ENCODE measurements around the gene STRN4.

STRN4 gene

DNA sequence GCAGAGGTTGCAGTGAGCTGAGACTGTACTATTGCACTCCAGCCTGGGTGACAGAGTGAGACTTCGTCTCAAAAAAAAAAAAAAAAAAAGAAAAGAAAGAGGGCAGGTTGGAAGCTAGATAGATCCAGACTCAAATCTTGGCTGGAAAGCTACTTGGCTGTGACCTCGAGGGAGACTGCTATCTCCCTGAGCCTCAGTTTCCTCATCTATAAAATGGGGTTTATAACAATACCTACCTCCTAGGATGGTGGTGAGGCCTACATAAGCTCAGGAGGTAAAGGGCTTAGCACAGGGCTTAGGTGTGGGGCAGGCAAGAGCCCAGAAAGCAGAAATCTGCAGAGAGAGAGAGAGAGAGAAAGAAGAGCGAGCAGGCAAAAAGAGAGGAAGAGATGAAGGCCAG is 61.1 kb downstream of the STRN4 start:
- no peaks in the 10 kb centered on the region for H3K9me3 ChIP-seq
- H3K27me3 ChIP-seq, result no peaks in the 10 kb centered on the region
- H3K4me3 ChIP-seq (ENCODE audit: low read depth, low read length), result no peak overlapping the region
- TF ChIP-seq, protein P1, sequence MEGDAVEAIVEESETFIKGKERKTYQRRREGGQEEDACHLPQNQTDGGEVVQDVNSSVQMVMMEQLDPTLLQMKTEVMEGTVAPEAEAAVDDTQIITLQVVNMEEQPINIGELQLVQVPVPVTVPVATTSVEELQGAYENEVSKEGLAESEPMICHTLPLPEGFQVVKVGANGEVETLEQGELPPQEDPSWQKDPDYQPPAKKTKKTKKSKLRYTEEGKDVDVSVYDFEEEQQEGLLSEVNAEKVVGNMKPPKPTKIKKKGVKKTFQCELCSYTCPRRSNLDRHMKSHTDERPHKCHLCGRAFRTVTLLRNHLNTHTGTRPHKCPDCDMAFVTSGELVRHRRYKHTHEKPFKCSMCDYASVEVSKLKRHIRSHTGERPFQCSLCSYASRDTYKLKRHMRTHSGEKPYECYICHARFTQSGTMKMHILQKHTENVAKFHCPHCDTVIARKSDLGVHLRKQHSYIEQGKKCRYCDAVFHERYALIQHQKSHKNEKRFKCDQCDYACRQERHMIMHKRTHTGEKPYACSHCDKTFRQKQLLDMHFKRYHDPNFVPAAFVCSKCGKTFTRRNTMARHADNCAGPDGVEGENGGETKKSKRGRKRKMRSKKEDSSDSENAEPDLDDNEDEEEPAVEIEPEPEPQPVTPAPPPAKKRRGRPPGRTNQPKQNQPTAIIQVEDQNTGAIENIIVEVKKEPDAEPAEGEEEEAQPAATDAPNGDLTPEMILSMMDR (IDR thresholded peaks at IDR 0.05; ENCODE audit: low read depth, low read length), result no peak
- no peaks in the 10 kb centered on the region for H3K4me1 ChIP-seq
- DNase-seq, result no peak
- peaks cover 24% of the 10 kb centered on the region for H3K36me3 ChIP-seq

DNA sequence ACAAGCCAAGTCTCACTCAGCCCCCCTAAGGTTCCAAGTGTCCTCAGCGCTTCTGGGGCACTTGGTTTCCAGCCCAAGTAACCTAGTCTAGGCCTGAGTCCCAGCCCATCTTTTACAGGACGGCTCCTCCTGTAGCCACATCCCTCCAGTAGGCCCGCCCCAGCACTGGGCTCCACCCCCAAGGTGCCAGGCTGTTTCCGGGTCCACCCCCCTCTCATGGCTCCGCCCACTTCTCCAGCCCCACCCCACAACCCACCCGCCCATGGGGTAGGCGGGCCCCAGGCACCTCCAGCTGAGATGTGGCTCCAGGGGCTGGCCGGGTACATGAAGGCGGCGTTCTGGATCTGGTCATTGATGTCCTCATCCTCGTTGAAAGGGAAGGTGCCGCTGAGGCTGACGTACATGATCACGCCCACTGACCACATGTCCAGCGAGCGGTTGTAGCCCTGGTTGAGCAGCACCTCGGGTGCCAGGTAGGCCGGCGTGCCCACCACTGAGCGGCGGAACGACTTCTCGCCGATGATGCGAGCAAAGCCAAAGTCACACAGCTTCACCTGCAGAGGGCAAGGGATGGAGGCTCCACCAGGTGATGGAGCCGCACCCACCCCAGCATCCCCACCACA is 68.0 kb downstream of the STRN4 start:
- TF ChIP-seq, protein P1 (IDR thresholded peaks at IDR 0.05; ENCODE audit: low read depth, low read length), result no peak
- no peaks in the 10 kb centered on the region for H3K4me1 ChIP-seq
- H3K36me3 ChIP-seq, result peaks cover 15% of the 10 kb centered on the region
- H3K4me3 ChIP-seq (ENCODE audit: low read depth, low read length), result no peak overlapping the region
- no peaks in the 10 kb centered on the region for H3K9me3 ChIP-seq
- H3K27me3 ChIP-seq, result no peaks in the 10 kb centered on the region
- peak; percentile 69 for DNase-seq

DNA sequence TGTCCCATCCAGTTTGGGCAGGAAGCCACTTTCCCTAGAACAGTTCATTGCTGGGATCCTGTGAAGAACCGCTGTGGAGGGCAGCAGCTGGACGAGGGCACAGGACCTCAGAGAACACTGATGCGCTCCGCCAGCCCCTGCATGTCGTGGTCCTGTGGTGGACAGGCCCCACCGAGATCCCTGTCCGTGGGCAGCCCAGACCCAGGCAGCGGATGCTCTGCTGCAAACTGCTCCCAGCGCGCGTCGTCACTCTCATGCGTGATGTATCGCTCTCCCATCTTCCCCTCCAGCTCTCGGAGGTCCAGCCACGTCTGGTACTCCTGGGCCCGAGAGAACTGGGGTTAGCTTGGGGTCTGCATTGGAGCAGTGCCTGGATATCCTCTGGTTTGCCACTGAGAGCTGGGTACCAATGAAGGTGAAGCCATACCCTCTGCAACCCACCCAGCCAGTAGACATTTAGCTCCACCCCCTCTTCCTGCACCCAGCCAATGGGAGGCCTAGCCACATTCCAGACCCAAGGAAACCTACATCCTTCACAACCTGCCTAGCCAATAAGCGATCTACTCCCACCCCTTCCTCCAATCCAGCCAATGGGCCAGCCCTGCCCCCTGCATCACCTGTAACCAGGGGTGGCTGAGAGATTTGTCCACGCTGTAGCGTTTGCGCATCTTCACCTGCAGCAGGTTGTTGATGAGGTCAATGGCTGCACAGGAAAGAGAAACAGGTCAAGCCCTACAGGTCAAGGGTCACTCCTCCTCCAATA is 71.7 kb downstream of the STRN4 start:
- Histone ChIP-seq H3K27me3 (no peaks in the 10 kb centered on the region), H3K4me1 (no peaks in the 10 kb centered on the region), H3K9me3 (no peaks in the 10 kb centered on the region), H3K4me3 (ENCODE audit: low read depth, low read length) (no peak overlapping the region), H3K36me3 (peaks cover 15% of the 10 kb centered on the region)
- peak; percentile 69 for DNase-seq
- TF ChIP-seq, protein P1 (IDR thresholded peaks at IDR 0.05; ENCODE audit: low read depth, low read length), result no peak

DNA sequence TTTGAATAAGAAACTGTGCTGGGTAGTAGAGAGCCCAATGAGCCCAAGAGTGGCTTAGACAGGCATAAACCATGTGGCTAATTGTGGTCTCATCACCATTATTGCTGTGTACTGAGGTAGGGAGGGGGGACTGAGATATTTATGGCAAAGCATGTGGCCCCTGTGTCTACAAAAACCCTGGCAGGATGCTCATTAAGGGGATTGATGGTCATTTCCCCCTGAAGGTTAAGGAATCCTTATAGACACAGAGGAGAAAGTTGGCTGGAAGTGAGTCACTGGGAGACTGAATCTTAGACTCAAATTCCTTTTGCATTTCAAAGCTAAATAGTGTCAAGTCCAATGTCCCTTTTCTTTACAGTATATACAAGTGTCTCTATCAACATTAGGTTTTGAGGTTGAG is 75.4 kb downstream of the STRN4 start:
- no peak for DNase-seq
- no peaks in the 10 kb centered on the region for H3K4me1 ChIP-seq
- no peaks in the 10 kb centered on the region for H3K9me3 ChIP-seq
- peaks cover 4% of the 10 kb centered on the region; the same call in 1 of the 2 replicates for H3K36me3 ChIP-seq
- TF ChIP-seq, protein P1 (IDR thresholded peaks at IDR 0.05; ENCODE audit: low read depth, low read length), result no peak
- no peaks in the 10 kb centered on the region for H3K27me3 ChIP-seq
- no peak overlapping the region for H3K4me3 ChIP-seq (ENCODE audit: low read depth, low read length)

All from BE2C (cell line).